Measurements from ENCODE around the gene ARIH2.

Gene ARIH2

GRCh38 chr3:48896936-48897335 lies 21.7 kb upstream of the ARIH2 start:
- peaks cover 52% of the 10 kb centered on the region for H3K79me2 ChIP-seq (ENCODE audit: low read length)
- H2AFZ ChIP-seq (ENCODE audit: low read length) = no peak overlapping the region
- no peaks in the 10 kb centered on the region for H3K27me3 ChIP-seq (replicated peaks; ENCODE audit: insufficient read depth, low read length)
- H3K9me3 ChIP-seq (replicated peaks; ENCODE audit: insufficient read depth, low read length) = no peaks in the 10 kb centered on the region
- peaks cover 18% of the 10 kb centered on the region for H3K4me1 ChIP-seq (ENCODE audit: low read length)
- H3F3A ChIP-seq (ENCODE audit: insufficient read depth, low read length) = peaks cover 26% of the 10 kb centered on the region
- H3K4me2 ChIP-seq (ENCODE audit: low read depth, low read length) = peak overlapping the region; percentile 37
- H3K9me2 ChIP-seq (replicated peaks; ENCODE audit: insufficient read depth, low read length) = no peaks in the 10 kb centered on the region
- 0 out of 2 replicates have a peak, but pooled peaks cover 4% of the 10 kb centered on the region for H4K20me1 ChIP-seq (ENCODE audit: insufficient read depth, low read length)
- peak; percentile 97 for DNase-seq
- H3K36me3 ChIP-seq (replicated peaks; ENCODE audit: insufficient read depth, low read length) = no peaks in the 10 kb centered on the region; the same call in 1 of the 2 replicates
- H3K27ac ChIP-seq (ENCODE audit: low read length) = peak overlapping the region; percentile 78
- TF ChIP-seq EZH2 (optimal IDR thresholded peaks at IDR 0.05; ENCODE audit: low read depth, low read length) = no peak
- no peak for TF ChIP-seq EZH2phosphoT487 (IDR thresholded peaks at IDR 0.05; ENCODE audit: low read length)
- TF ChIP-seq, protein P1, sequence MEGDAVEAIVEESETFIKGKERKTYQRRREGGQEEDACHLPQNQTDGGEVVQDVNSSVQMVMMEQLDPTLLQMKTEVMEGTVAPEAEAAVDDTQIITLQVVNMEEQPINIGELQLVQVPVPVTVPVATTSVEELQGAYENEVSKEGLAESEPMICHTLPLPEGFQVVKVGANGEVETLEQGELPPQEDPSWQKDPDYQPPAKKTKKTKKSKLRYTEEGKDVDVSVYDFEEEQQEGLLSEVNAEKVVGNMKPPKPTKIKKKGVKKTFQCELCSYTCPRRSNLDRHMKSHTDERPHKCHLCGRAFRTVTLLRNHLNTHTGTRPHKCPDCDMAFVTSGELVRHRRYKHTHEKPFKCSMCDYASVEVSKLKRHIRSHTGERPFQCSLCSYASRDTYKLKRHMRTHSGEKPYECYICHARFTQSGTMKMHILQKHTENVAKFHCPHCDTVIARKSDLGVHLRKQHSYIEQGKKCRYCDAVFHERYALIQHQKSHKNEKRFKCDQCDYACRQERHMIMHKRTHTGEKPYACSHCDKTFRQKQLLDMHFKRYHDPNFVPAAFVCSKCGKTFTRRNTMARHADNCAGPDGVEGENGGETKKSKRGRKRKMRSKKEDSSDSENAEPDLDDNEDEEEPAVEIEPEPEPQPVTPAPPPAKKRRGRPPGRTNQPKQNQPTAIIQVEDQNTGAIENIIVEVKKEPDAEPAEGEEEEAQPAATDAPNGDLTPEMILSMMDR (IDR thresholded peaks at IDR 0.05; ENCODE audit: low read length) = no peak
- H3K4me3 ChIP-seq (ENCODE audit: low read length) = peak overlapping the region; percentile 25
- H3K9ac ChIP-seq (ENCODE audit: low read length) = peak overlapping the region; percentile 44; the same call in 1 of the 2 replicates

DNA sequence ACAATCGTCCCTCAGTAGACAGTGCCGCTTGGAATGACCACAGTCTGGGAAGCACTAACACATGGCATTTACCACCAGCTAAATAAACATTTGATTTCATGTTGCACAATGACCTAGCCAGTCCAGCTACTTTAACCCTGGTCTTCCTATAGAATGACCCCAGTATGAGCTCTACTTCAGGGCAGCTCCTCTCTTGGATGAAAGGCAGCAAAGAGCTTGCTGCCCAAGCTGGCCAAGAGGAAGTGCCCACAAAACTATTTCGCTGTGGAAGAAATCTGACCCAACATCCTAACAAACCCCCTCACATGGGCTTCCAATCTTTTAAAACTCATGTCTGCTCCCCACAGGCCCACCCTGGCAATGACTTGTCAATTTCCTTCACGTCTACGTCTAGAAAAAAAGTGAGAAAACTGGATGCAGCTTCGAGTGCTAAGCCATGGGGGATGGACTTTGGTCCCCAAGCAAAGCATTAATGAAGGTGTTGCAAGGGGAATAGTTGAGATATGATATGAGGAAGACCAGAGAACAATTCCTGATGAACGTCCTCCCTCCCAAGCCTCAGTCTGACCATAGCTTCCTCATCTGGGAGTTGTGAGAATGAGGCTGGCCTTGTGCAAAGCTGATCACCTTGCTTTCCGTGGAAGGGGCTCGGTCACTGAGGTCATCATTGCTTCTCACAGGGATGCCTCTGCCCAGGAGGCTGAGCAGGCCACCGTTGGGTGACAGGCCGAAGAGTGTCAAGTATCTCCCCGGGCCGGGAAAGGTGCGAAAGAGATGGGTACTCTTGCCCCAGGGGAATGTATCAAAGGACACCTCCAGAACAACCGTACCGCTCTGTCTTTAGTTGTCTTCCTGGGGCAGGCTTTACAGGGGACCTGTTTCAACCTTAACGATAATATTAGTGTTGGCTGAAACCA lies 20.9 kb upstream of the ARIH2 start:
- DNase-seq = peak; percentile 30
- Histone ChIP-seq H3K9ac (ENCODE audit: low read length) (peak overlapping the region; percentile 75), H3K9me2 (replicated peaks; ENCODE audit: insufficient read depth, low read length) (no peaks in the 10 kb centered on the region), H3F3A (ENCODE audit: insufficient read depth, low read length) (peaks cover 26% of the 10 kb centered on the region), H3K4me2 (ENCODE audit: low read depth, low read length) (peak overlapping the region; percentile 98), H3K27me3 (replicated peaks; ENCODE audit: insufficient read depth, low read length) (no peaks in the 10 kb centered on the region), H3K79me2 (ENCODE audit: low read length) (peaks cover 44% of the 10 kb centered on the region), H3K27ac (ENCODE audit: low read length) (peak overlapping the region; percentile 85), H3K9me3 (replicated peaks; ENCODE audit: insufficient read depth, low read length) (no peaks in the 10 kb centered on the region), H3K4me3 (ENCODE audit: low read length) (peak overlapping the region; percentile 77), H4K20me1 (ENCODE audit: insufficient read depth, low read length) (no peaks in the 10 kb centered on the region), H2AFZ (ENCODE audit: low read length) (peak overlapping the region; percentile 68), H3K4me1 (ENCODE audit: low read length) (peaks cover 18% of the 10 kb centered on the region), H3K36me3 (replicated peaks; ENCODE audit: insufficient read depth, low read length) (no peaks in the 10 kb centered on the region)
- TF ChIP-seq, protein P1 (IDR thresholded peaks at IDR 0.05; ENCODE audit: low read length) = peak; percentile 15; the same call in 1 of the 2 replicates
- TF ChIP-seq EZH2 (optimal IDR thresholded peaks at IDR 0.05; ENCODE audit: low read depth, low read length) = no peak

DNA sequence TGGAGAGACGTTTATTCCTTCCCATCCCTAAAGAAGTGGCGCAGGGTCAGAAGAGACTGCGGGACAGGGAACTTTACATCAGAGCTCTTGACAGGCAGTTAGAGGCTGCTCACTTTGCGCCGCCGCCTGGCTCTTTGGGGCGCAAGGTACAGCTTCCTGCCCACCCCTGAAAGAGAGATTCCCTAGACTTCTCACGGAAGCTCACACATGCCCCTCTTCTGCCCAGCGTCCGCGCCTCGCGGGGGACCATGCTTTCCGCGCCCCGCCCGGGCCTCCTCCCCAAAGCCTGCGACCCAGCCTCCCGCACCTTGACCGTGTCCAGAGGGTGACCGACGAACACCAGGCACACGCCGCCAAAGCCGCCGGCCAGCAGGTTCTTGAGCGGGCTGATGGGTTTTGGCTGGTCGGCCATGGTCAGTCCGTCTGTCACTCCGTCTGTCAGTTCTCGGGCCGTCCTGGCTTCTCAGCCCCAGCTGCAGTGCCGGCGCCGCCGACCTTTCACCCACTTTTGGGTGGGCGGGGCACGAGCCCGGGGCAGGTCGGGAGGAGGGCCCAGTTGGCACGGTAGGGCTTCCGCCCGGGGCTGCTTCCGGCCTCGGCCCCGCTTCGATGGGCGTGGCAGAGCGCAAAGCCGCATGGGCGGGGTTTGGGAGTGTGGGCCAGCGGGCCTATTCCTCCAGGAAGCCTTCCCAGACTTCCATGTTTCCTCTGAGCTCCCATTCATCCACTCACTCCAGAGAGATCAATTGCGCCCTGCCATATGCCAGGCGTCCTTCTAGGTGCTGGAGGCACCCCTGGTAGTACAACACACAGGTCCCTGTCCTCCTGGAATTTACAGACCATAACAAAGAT lies 20.0 kb upstream of the ARIH2 start, which contains the start of gene SLC25A20:
TSS of gene SLC25A20 (minus strand) at position 500 of the 852 bp plus-strand sequence. CDS start at position 412, 88 bp downstream.
- Histone ChIP-seq H3K27ac (ENCODE audit: low read length) (peak within 1 kb of the TSS; percentile 85), H4K20me1 (ENCODE audit: insufficient read depth, low read length) (no peaks in the 10 kb centered on the region), H2AFZ (ENCODE audit: low read length) (peak within 1 kb of the TSS; percentile 90), H3K4me2 (ENCODE audit: low read depth, low read length) (peak within 1 kb of the TSS; percentile 98), H3K79me2 (ENCODE audit: low read length) (peaks cover 37% of the 10 kb centered on the region), H3K9ac (ENCODE audit: low read length) (peak within 1 kb of the TSS; percentile 75), H3K36me3 (replicated peaks; ENCODE audit: insufficient read depth, low read length) (no peaks in the 10 kb centered on the region), H3F3A (ENCODE audit: insufficient read depth, low read length) (peaks cover 26% of the 10 kb centered on the region), H3K9me2 (replicated peaks; ENCODE audit: insufficient read depth, low read length) (no peaks in the 10 kb centered on the region), H3K9me3 (replicated peaks; ENCODE audit: insufficient read depth, low read length) (no peaks in the 10 kb centered on the region), H3K4me1 (ENCODE audit: low read length) (peaks cover 18% of the 10 kb centered on the region), H3K27me3 (replicated peaks; ENCODE audit: insufficient read depth, low read length) (no peaks in the 10 kb centered on the region), H3K4me3 (ENCODE audit: low read length) (peak within 1 kb of the TSS; percentile 77)
- DNase-seq = peak; percentile 94
- TF ChIP-seq EZH2phosphoT487 (IDR thresholded peaks at IDR 0.05; ENCODE audit: low read length) (no peak), EZH2 (optimal IDR thresholded peaks at IDR 0.05; ENCODE audit: low read depth, low read length) (no peak)
- TF ChIP-seq, protein P1 (IDR thresholded peaks at IDR 0.05; ENCODE audit: low read length) = no peak
